GM23338 (cell line): Measurements from ENCODE around the gene THSD7A.

Source experiments
- CTCF ChIP-seq, 2 experiments: fragments of 200-600 bp in 1 of 2; sonication (generic) in 1 of 2; conservative IDR thresholded peaks; 2 replicates each; pipeline versions ENCODE4 v1.5.1 to v1.6.1; 2016 to 2017; ENCODE audit warnings: antibody characterized with exemption in 2 of 2, low read depth in 2 of 2, mild to moderate bottlenecking in 2 of 2, moderate library complexity in 1 of 2
- EZH2phosphoT487 ChIP-seq: fragments of 200-600 bp; sonication (generic); IDR thresholded peaks from one replicate; pipeline ENCODE4 v1.8.1; 2018; ENCODE audit warnings: antibody characterized with exemption; ENCODE audit not compliant: unreplicated experiment
- REST ChIP-seq: IDR thresholded peaks from one replicate; pipeline ENCODE4 v1.6.1; 2018; ENCODE audit warnings: antibody characterized with exemption; ENCODE audit not compliant: unreplicated experiment

GRCh38 chr7:11327633-11328032 lies 504.4 kb downstream of the THSD7A start:
- TF ChIP-seq CTCF (conservative IDR thresholded peaks at IDR 0.05; ENCODE audit: low read depth in 2 of 2) = no peak
- no peak for TF ChIP-seq REST
- TF ChIP-seq EZH2phosphoT487 = no peak
